H1 (cell line): ENCODE measurements around the gene SLC25A12. TPM values are rescaled to one million over a fixed set of nuclear protein-coding genes. Genes with fewer than 3 reads are reported as not detected.

Source experiments
- CTCF ChIA-PET: fragments of 300-600 bp; sonication (Branson Sonifier 250); formaldehyde crosslinking; loops from one replicate; lab custom pipeline; 2021; ENCODE audit not compliant: partially characterized antibody; lab: Charles Lee
- POLR2A ChIA-PET: fragments of 300-600 bp; sonication (Branson Sonifier 250); formaldehyde crosslinking; loops from one replicate; lab custom pipeline; 2021; ENCODE audit warnings: inconsistent platforms; ENCODE audit not compliant: partially characterized antibody; lab: Charles Lee
- DNase-seq, 2 experiments: peaks; one replicate each; pipeline versions ENCODE4 v3.0.0 to v3.0.0-alpha.2; 2010 to 2022; ENCODE audit warnings: low spot score in 2 of 2, low read depth in 1 of 2, mixed read lengths in 1 of 2
- FAIRE-seq: peaks from 2 replicates; lab custom pipeline; 2011; peaks lifted over from hg19 to GRCh38; lab: Jason Lieb, UNC
- H2AFZ ChIP-seq: 2 replicates; pipeline ENCODE4 v1.8.1; 2012; ENCODE audit warnings: low read length, inconsistent platforms
- H2AK5ac ChIP-seq: 2 replicates; pipeline ENCODE4 v1.6.1; 2013; ENCODE audit warnings: low read depth, low read length
- H2BK120ac ChIP-seq: replicated peaks from 2 replicates; pipeline ENCODE3; 2013; ENCODE audit warnings: low read depth, low read length, inconsistent platforms
- H2BK12ac ChIP-seq: 2 replicates; pipeline ENCODE4 v1.6.1; 2013; ENCODE audit warnings: low read depth, low read length
- H2BK15ac ChIP-seq: 2 replicates; pipeline ENCODE4 v1.6.1; 2013; ENCODE audit warnings: low read length
- H2BK20ac ChIP-seq: 2 replicates; pipeline ENCODE4 v1.6.1; 2013; ENCODE audit warnings: low read length
- H2BK5ac ChIP-seq: 2 replicates; pipeline ENCODE4 v1.6.1; 2013; ENCODE audit warnings: low read depth, low read length
- H3K14ac ChIP-seq: 2 replicates; pipeline ENCODE4 v1.6.1; 2013; ENCODE audit warnings: inconsistent platforms; ENCODE audit not compliant: insufficient read length
- H3K18ac ChIP-seq: 2 replicates; pipeline ENCODE4 v1.6.1; 2013; ENCODE audit warnings: low read length; ENCODE audit errors: extremely low read depth
- H3K23ac ChIP-seq: 2 replicates; pipeline ENCODE4 v1.6.1; 2013; ENCODE audit warnings: inconsistent platforms; ENCODE audit not compliant: insufficient read length
- H3K23me2 ChIP-seq: 2 replicates; pipeline ENCODE4 v1.6.1; 2013; ENCODE audit warnings: low read depth, low read length
- H3K27ac ChIP-seq: 2 replicates; pipeline ENCODE4 v1.6.1; 2011; ENCODE audit warnings: low read depth, low read length, inconsistent platforms
- H3K27me3 ChIP-seq, 4 experiments: replicated peaks in 1 of 4; 1 replicate in 1 of 4; 2 replicates in 3 of 4; pipeline versions ENCODE4 v1.6.1 to v1.8.1; 2011 to 2013; ENCODE audit warnings: low read length in 3 of 4, mild to moderate bottlenecking in 3 of 4, inconsistent platforms in 2 of 4, mixed read lengths in 2 of 4, moderate library complexity in 1 of 4; ENCODE audit not compliant: control insufficient read depth in 3 of 4, insufficient read depth in 3 of 4; ENCODE audit errors: extremely low read depth in 1 of 4
- H3K36me3 ChIP-seq, 4 experiments: 2 replicates each; pipeline versions ENCODE4 v1.6.1 to v1.8.1; 2011 to 2013; ENCODE audit warnings: mild to moderate bottlenecking in 4 of 4, low read length in 3 of 4, moderate library complexity in 2 of 4, control low read depth in 1 of 4, inconsistent platforms in 1 of 4; ENCODE audit not compliant: insufficient read depth in 4 of 4, control insufficient read depth in 2 of 4
- H3K4ac ChIP-seq: replicated peaks from 2 replicates; pipeline ENCODE3; 2013; ENCODE audit warnings: low read length, low read depth, mixed read lengths, inconsistent platforms; ENCODE audit not compliant: insufficient read length
- H3K4me1 ChIP-seq, 4 experiments: replicated peaks in 1 of 4; 1 replicate in 1 of 4; 2 replicates in 3 of 4; pipeline versions ENCODE4 v1.6.1 to v1.8.1; 2011 to 2013; ENCODE audit warnings: low read length in 3 of 4, inconsistent platforms in 2 of 4, mixed read lengths in 1 of 4; ENCODE audit not compliant: insufficient read depth in 4 of 4, control insufficient read depth in 3 of 4
- H3K4me2 ChIP-seq, 2 experiments: 2 replicates each; pipeline versions ENCODE4 v1.6.1 to v1.8.1; 2011 to 2013; ENCODE audit warnings: low read depth in 2 of 2, low read length in 2 of 2, control low read depth in 1 of 2, inconsistent platforms in 1 of 2, mild to moderate bottlenecking in 1 of 2; ENCODE audit not compliant: insufficient read depth in 1 of 2
- H3K4me3 ChIP-seq, 4 experiments: fragments of 200-600, 300-600 bp in 1 of 4; sonication (generic), shearing (Covaris generic), sonication (Bioruptor Twin) in 1 of 4; 2 replicates each; pipeline versions ENCODE4 v1.5.1 to v1.8.1; 2011 to 2016; ENCODE audit warnings: low read length in 4 of 4, low read depth in 3 of 4, control low read depth in 2 of 4, inconsistent platforms in 2 of 4, mild to moderate bottlenecking in 2 of 4, mixed read lengths in 1 of 4, moderate library complexity in 1 of 4; ENCODE audit not compliant: insufficient read depth in 2 of 4; ENCODE audit errors: extremely low read depth in 1 of 4
- H3K56ac ChIP-seq: replicated peaks from 2 replicates; pipeline ENCODE3; 2013; ENCODE audit warnings: low read depth, mild to moderate bottlenecking, mixed read lengths, low read length, inconsistent platforms; ENCODE audit not compliant: insufficient read length
- H3K79me1 ChIP-seq: 2 replicates; pipeline ENCODE4 v1.6.1; 2013; ENCODE audit warnings: low read depth, low read length, control low read depth
- H3K79me2 ChIP-seq, 2 experiments: 2 replicates each; pipeline versions ENCODE4 v1.6.1 to v1.8.1; 2012 to 2013; ENCODE audit warnings: low read length in 2 of 2, mild to moderate bottlenecking in 2 of 2, inconsistent platforms in 1 of 2; ENCODE audit not compliant: insufficient read depth in 2 of 2, control insufficient read depth in 1 of 2
- H3K9ac ChIP-seq, 4 experiments: replicated peaks in 1 of 4; 1 replicate in 1 of 4; 2 replicates in 3 of 4; pipeline versions ENCODE4 v1.6.1 to v1.8.1; 2011 to 2013; ENCODE audit warnings: low read depth in 3 of 4, low read length in 3 of 4, control low read depth in 2 of 4, mild to moderate bottlenecking in 2 of 4, moderate library complexity in 2 of 4, inconsistent platforms in 1 of 4; ENCODE audit errors: extremely low read depth in 1 of 4
- H3K9me3 ChIP-seq, 2 experiments: 2 replicates each; pipeline versions ENCODE4 v1.6.1 to v1.8.1; 2012 to 2013; ENCODE audit warnings: mild to moderate bottlenecking in 2 of 2, moderate library complexity in 2 of 2, control low read depth in 1 of 2, inconsistent platforms in 1 of 2, low read depth in 1 of 2, low read length in 1 of 2, mixed read lengths in 1 of 2; ENCODE audit not compliant: insufficient read depth in 2 of 2
- H4K20me1 ChIP-seq, 2 experiments: replicated peaks in 1 of 2; 2 replicates each; pipeline versions ENCODE3 to v1.8.1; 2011 to 2013; ENCODE audit warnings: inconsistent platforms in 2 of 2, low read length in 2 of 2, mild to moderate bottlenecking in 1 of 2; ENCODE audit not compliant: insufficient read depth in 2 of 2, control insufficient read depth in 1 of 2
- H4K5ac ChIP-seq: 2 replicates; pipeline ENCODE4 v1.6.1; 2013; ENCODE audit warnings: low read length, low read depth, mixed read lengths, inconsistent platforms; ENCODE audit not compliant: insufficient read length
- H4K8ac ChIP-seq: 2 replicates; pipeline ENCODE4 v1.8.0; 2013; ENCODE audit warnings: mild to moderate bottlenecking, moderate library complexity, low read length, inconsistent platforms; ENCODE audit not compliant: insufficient read depth; ENCODE audit errors: extremely low read depth
- H4K91ac ChIP-seq: replicated peaks from 2 replicates; pipeline ENCODE3; 2013; ENCODE audit warnings: low read length, mixed read lengths, inconsistent platforms; ENCODE audit not compliant: insufficient read length
- BACH1 ChIP-seq: IDR thresholded peaks from 2 replicates; pipeline ENCODE4 v1.6.1; 2012; ENCODE audit warnings: low read length, improper control_type of control experiment
- SIX5 ChIP-seq: IDR thresholded peaks from 2 replicates; pipeline ENCODE4 v1.6.1; 2011; ENCODE audit warnings: mild to moderate bottlenecking, low read depth, low read length
- TCF12 ChIP-seq: IDR thresholded peaks from 2 replicates; pipeline ENCODE4 v1.6.1; 2011; ENCODE audit warnings: low read depth, mild to moderate bottlenecking, low read length
- WGBS, 2 experiments: shearing (Covaris generic) in 1 of 2; methylation state at CpG; one replicate each; pipeline versions ENCODE4 v1.1.6 to v1.1.7; 2013 to 2015; ENCODE audit warnings: low lambda C conversion rate in 2 of 2, mixed read lengths in 2 of 2, inconsistent platforms in 1 of 2, low coverage in 1 of 2, missing lambda C conversion rate in 1 of 2; ENCODE audit not compliant: insufficient replicate concordance in 2 of 2, insufficient coverage in 1 of 2, insufficient read length in 1 of 2; ENCODE audit errors: extremely low coverage in 1 of 2, missing lambda C conversion rate in 1 of 2; 5-methylcytosine and 5-hydroxymethylcytosine counted together
- polyA plus RNA-seq, 7 experiments: library from polyadenylated mRNA; depleted of rRNA in 3 of 7; stranded (reverse) in 5 of 7; unstranded in 2 of 7; fragments of >200 nt in 5 of 7; fragments of 200-250 nt in 2 of 7; gene quantifications; 1 replicate in 5 of 7; 2 replicates in 1 of 7; 4 replicates in 1 of 7; pipeline versions ENCODE4 v1.2.1 to v1.2.3, GENCODE V29; 2011 to 2013; ENCODE audit warnings: missing spikeins in 2 of 7, mixed read lengths in 2 of 7
- total RNA-seq: library from RNA; stranded (reverse); fragmentation: NEBNext Ultra II Directional; extraction: Animal tissue kit (Norgen Biotek cat#: 25700); gene quantifications from 2 replicates; pipeline ENCODE4 v1.2.1, GENCODE V29; 2021

The SLC25A12 gene
- total and polyA plus RNA-seq, 2 of the 8 experiments (the other 6 are each of a cell fraction or from before 2014, with no cell fraction given), result 7.7 to 10.2 TPM

DNA sequence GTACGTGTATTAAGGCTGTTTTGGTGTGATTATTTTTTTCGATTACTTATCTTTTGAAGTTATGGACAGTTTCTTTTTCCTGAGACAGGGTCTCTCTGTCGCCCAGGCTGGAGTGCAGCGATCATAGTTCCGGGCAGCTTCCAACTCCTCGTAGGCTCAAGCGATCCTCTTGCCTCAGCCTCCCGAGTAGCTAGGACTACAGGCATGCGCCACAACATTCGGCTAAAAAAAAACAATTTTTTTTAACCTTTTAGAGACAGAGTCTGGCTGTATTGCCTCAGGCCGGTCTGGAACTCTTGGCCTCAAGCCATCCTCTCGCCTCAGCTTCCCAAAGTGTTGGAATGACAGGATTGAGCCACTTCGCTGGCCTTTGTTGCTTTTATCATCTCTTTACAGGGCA, 29.2 kb upstream of the SLC25A12 start:
- POLR2A ChIA-PET, result interaction anchor here (0.8 to 2.8 kb wide), 4 partner anchors 8 to 29 kb away, joined by 3 to 13 read pairs (median 10); partner anchors contain the start of gene SLC25A12

More for the DNA sequence above, 29.2 kb upstream of the SLC25A12 start:
- no peak for DNase-seq
- Histone ChIP-seq H4K91ac (no peak overlapping the region), H3K23ac (no peak overlapping the region), H3K27ac (no peak overlapping the region), H3K56ac (no peak overlapping the region), H2BK20ac (no peak overlapping the region), H4K5ac (no peak overlapping the region), H4K8ac (peak overlapping the region; percentile 71; the same call in 1 of the 2 replicates), H3K14ac (no peak overlapping the region), H3K4ac (no peak overlapping the region), H3K27me3 (no peaks in the 10 kb centered on the region), H3K4me1 (no peaks in the 10 kb centered on the region; a peak in 3 of 7 replicates), H3K4me2 (peak overlapping the region; percentile 75 to 86), H2BK12ac (no peak overlapping the region), H3K9ac (peak overlapping the region in 2 of 4 experiments; percentile 96; a peak in 4 of 7 replicates), H3K18ac (no peak overlapping the region), H2BK120ac (no peak overlapping the region), H2AK5ac (no peak overlapping the region), H3K79me2 (peaks cover 0 to 46% of the 10 kb centered on the region in 2 experiments; a peak in 2 of 4 replicates), H3K79me1 (no peaks in the 10 kb centered on the region), H3K36me3 (peaks cover 0 to 15% (median 6%) of the 10 kb centered on the region in 4 experiments; a peak in 3 of 8 replicates), H2AFZ (no peak overlapping the region), H2BK15ac (no peak overlapping the region), H3K9me3 (no peaks in the 10 kb centered on the region), H3K23me2 (peaks cover 5% of the 10 kb centered on the region), H3K4me3 (peak overlapping the region; percentile 86 to 98 (median 92)), H2BK5ac (no peak overlapping the region; the same call in 1 of the 2 replicates), H4K20me1 (no peaks in the 10 kb centered on the region)
- CTCF ChIA-PET, result interaction anchor here (2.2 kb wide), 1 partner anchor 16 kb away, joined by 7 read pairs; no protein-coding TSS in a partner anchor
- no peak for TF ChIP-seq SIX5
- TF ChIP-seq BACH1, result no peak
- no peak for TF ChIP-seq TCF12
- no peak for FAIRE-seq
- 70% methylated on average over 13 of the region's 13 CpGs; no CpG with 5 or more reads in 1 of the 2 experiments for WGBS, 2 experiments
